ENCODE data around the gene ADAMTSL3. TPM values are rescaled to one million over a fixed set of nuclear protein-coding genes. Genes with fewer than 3 reads are reported as not detected.

The ADAMTSL3 gene
- total RNA-seq, 1 experiment from 2014 or later = 1.8 TPM

DNA sequence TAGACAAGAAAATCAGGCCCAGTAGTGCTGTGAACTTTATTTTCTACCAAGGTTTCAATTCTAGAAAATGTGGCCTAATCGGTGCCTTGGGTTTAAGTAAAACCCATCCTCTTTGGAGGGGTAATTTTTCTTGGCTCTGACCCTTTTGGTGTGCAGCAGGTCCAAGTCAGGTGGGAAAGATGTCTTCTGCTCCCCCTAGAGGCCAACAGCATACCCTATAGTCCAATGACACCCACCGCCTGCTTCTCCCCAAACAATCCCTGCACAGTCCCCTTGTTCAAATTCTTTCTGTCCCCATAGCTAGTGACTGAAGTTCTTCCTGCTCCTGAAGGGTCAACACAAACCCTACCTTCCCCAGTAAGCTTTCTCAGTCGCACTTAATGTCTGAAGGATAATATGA, 319.9 kb downstream of the ADAMTSL3 start:
- TF ChIP-seq, protein P1, sequence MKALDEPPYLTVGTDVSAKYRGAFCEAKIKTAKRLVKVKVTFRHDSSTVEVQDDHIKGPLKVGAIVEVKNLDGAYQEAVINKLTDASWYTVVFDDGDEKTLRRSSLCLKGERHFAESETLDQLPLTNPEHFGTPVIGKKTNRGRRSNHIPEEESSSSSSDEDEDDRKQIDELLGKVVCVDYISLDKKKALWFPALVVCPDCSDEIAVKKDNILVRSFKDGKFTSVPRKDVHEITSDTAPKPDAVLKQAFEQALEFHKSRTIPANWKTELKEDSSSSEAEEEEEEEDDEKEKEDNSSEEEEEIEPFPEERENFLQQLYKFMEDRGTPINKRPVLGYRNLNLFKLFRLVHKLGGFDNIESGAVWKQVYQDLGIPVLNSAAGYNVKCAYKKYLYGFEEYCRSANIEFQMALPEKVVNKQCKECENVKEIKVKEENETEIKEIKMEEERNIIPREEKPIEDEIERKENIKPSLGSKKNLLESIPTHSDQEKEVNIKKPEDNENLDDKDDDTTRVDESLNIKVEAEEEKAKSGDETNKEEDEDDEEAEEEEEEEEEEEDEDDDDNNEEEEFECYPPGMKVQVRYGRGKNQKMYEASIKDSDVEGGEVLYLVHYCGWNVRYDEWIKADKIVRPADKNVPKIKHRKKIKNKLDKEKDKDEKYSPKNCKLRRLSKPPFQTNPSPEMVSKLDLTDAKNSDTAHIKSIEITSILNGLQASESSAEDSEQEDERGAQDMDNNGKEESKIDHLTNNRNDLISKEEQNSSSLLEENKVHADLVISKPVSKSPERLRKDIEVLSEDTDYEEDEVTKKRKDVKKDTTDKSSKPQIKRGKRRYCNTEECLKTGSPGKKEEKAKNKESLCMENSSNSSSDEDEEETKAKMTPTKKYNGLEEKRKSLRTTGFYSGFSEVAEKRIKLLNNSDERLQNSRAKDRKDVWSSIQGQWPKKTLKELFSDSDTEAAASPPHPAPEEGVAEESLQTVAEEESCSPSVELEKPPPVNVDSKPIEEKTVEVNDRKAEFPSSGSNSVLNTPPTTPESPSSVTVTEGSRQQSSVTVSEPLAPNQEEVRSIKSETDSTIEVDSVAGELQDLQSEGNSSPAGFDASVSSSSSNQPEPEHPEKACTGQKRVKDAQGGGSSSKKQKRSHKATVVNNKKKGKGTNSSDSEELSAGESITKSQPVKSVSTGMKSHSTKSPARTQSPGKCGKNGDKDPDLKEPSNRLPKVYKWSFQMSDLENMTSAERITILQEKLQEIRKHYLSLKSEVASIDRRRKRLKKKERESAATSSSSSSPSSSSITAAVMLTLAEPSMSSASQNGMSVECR (CRISPR knock-in tag; IDR thresholded peaks at IDR 0.05; ENCODE audit: borderline replicate concordance) = no peak
- TF ChIP-seq, protein P2, sequence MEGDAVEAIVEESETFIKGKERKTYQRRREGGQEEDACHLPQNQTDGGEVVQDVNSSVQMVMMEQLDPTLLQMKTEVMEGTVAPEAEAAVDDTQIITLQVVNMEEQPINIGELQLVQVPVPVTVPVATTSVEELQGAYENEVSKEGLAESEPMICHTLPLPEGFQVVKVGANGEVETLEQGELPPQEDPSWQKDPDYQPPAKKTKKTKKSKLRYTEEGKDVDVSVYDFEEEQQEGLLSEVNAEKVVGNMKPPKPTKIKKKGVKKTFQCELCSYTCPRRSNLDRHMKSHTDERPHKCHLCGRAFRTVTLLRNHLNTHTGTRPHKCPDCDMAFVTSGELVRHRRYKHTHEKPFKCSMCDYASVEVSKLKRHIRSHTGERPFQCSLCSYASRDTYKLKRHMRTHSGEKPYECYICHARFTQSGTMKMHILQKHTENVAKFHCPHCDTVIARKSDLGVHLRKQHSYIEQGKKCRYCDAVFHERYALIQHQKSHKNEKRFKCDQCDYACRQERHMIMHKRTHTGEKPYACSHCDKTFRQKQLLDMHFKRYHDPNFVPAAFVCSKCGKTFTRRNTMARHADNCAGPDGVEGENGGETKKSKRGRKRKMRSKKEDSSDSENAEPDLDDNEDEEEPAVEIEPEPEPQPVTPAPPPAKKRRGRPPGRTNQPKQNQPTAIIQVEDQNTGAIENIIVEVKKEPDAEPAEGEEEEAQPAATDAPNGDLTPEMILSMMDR (IDR thresholded peaks at IDR 0.05) = peak; percentile 57; the same call in 1 of the 2 replicates
- Mint-ChIP-seq H3K36me3 (peaks cover 27% of the 10 kb centered on the region), H3K9me3 (peaks cover 38% of the 10 kb centered on the region), H3K4me3 (no peak overlapping the region), H3K27ac (no peak overlapping the region), H3K27me3 (ENCODE audit: low read depth) (peaks cover 4% of the 10 kb centered on the region), H3K4me1 (no peaks in the 10 kb centered on the region)
- ATAC-seq (peak; percentile 82), DNase-seq (ENCODE audit: low spot score) (no peak)
- POLR2A ChIA-PET = no interaction called here
- CTCF ChIA-PET = interaction anchor here (0.8 to 1.3 kb wide), 5 partner anchors 17 to 318 kb away, joined by 3 to 4 read pairs (median 3); no protein-coding TSS in a partner anchor

DNA sequence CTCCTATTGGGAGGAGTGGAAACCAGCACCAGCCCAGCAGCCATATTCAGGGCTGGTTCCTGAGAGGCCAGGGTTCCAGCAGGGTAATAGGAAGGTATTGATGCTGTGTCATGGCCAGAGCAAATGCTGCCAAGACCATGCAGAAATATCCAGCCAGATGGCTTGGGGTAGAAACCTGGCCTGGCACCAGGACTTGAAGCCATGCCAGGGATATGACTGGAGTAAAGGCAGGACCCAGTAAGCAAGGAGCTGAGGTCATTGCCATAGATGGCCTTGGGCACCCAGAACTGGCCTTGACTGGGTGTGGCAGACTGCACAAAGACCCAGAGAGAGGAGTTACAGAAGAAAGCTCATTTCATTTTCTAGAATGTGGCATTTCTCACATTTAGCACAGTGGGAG, 324.1 kb downstream of the ADAMTSL3 start:
- Mint-ChIP-seq H3K36me3 (peaks cover 29% of the 10 kb centered on the region), H3K27me3 (ENCODE audit: low read depth) (peaks cover 4% of the 10 kb centered on the region), H3K9me3 (peaks cover 52% of the 10 kb centered on the region), H3K4me3 (no peak overlapping the region), H3K27ac (no peak overlapping the region), H3K4me1 (no peaks in the 10 kb centered on the region)
- TF ChIP-seq FOXP1 (CRISPR knock-in tag; IDR thresholded peaks at IDR 0.05; ENCODE audit: borderline replicate concordance) (no peak), NFE2L1 (CRISPR knock-in tag; IDR thresholded peaks at IDR 0.05) (no peak), CREB1 (CRISPR knock-in tag; IDR thresholded peaks at IDR 0.05) (no peak), KAT7 (CRISPR knock-in tag; IDR thresholded peaks at IDR 0.05; ENCODE audit: borderline replicate concordance) (no peak), NFATC4 (CRISPR knock-in tag; IDR thresholded peaks at IDR 0.05) (no peak), CBFB (CRISPR knock-in tag; IDR thresholded peaks at IDR 0.05; ENCODE audit: low read depth) (no peak), NR2C2 (CRISPR knock-in tag; IDR thresholded peaks at IDR 0.05) (no peak), FOXJ3 (CRISPR knock-in tag; IDR thresholded peaks at IDR 0.05; ENCODE audit: borderline replicate concordance) (no peak), ZNF671 (CRISPR knock-in tag; IDR thresholded peaks at IDR 0.05) (no peak), ZNF423 (CRISPR knock-in tag; IDR thresholded peaks at IDR 0.05) (no peak), HMGA2 (CRISPR knock-in tag; IDR thresholded peaks at IDR 0.05) (no peak)
- TF ChIP-seq, protein P3, sequence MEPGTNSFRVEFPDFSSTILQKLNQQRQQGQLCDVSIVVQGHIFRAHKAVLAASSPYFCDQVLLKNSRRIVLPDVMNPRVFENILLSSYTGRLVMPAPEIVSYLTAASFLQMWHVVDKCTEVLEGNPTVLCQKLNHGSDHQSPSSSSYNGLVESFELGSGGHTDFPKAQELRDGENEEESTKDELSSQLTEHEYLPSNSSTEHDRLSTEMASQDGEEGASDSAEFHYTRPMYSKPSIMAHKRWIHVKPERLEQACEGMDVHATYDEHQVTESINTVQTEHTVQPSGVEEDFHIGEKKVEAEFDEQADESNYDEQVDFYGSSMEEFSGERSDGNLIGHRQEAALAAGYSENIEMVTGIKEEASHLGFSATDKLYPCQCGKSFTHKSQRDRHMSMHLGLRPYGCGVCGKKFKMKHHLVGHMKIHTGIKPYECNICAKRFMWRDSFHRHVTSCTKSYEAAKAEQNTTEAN (CRISPR knock-in tag; IDR thresholded peaks at IDR 0.05) = no peak
- TF ChIP-seq, protein P4, sequence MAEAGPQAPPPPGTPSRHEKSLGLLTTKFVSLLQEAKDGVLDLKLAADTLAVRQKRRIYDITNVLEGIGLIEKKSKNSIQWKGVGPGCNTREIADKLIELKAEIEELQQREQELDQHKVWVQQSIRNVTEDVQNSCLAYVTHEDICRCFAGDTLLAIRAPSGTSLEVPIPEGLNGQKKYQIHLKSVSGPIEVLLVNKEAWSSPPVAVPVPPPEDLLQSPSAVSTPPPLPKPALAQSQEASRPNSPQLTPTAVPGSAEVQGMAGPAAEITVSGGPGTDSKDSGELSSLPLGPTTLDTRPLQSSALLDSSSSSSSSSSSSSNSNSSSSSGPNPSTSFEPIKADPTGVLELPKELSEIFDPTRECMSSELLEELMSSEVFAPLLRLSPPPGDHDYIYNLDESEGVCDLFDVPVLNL (CRISPR knock-in tag; IDR thresholded peaks at IDR 0.05; ENCODE audit: borderline replicate concordance, low read depth) = no peak
- TF ChIP-seq, protein P5, sequence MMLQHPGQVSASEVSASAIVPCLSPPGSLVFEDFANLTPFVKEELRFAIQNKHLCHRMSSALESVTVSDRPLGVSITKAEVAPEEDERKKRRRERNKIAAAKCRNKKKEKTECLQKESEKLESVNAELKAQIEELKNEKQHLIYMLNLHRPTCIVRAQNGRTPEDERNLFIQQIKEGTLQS (CRISPR knock-in tag; conservative IDR thresholded peaks at IDR 0.05) = no peak
- CTCF ChIA-PET = no interaction called here
- POLR2A ChIA-PET = no interaction called here
- ATAC-seq = no peak
- no peak for DNase-seq (ENCODE audit: low spot score)
